H1 (cell line): Measurements from ENCODE around the gene TIMM21.

Source experiments
- TAF1 ChIP-seq: IDR thresholded peaks from 2 replicates; pipeline ENCODE4 v1.6.1; 2011; ENCODE audit warnings: mild to moderate bottlenecking, low read depth, low read length
- TF ChIP-seq, protein P1 (sequence below), 3 experiments: IDR thresholded peaks; 1 replicate in 2 of 3; 2 replicates in 1 of 3; pipeline versions ENCODE4 v1.5.1 to v1.6.1; 2011; ENCODE audit warnings: low read length in 3 of 3, mild to moderate bottlenecking in 3 of 3, inconsistent platforms in 2 of 3, low read depth in 1 of 3, moderate library complexity in 1 of 3; ENCODE audit not compliant: insufficient read depth in 1 of 3; ENCODE audit errors: control extremely low read depth in 1 of 3

- TF ChIP-seq, protein P1, sequence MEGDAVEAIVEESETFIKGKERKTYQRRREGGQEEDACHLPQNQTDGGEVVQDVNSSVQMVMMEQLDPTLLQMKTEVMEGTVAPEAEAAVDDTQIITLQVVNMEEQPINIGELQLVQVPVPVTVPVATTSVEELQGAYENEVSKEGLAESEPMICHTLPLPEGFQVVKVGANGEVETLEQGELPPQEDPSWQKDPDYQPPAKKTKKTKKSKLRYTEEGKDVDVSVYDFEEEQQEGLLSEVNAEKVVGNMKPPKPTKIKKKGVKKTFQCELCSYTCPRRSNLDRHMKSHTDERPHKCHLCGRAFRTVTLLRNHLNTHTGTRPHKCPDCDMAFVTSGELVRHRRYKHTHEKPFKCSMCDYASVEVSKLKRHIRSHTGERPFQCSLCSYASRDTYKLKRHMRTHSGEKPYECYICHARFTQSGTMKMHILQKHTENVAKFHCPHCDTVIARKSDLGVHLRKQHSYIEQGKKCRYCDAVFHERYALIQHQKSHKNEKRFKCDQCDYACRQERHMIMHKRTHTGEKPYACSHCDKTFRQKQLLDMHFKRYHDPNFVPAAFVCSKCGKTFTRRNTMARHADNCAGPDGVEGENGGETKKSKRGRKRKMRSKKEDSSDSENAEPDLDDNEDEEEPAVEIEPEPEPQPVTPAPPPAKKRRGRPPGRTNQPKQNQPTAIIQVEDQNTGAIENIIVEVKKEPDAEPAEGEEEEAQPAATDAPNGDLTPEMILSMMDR (IDR thresholded peaks at IDR 0.05; ENCODE audit: control extremely low read depth in 1 of 3, insufficient read depth in 1 of 3, low read depth in 1 of 3, low read length in 3 of 3), result peak; percentile 38 to 56 (median 46)
- TF ChIP-seq TAF1, result no peak
Measured at GRCh38 chr18:74152857-74153256, 4.5 kb downstream of the TIMM21 start.
